Stimulated activated CD8-positive, alpha-beta memory T cell treated with anti-CD3 and anti-CD28 coated beads, Interleukin-4, amount 100 ng/mL, for 1 hour (primary cell): ENCODE measurements around the gene ANGPT4.

ENCODE experiments used
- DNase-seq, 2 donors: peaks; one replicate each; pipeline ENCODE4 v3.0.0-alpha.2; 2020; ENCODE audit warnings: low read depth in 2 of 2, low spot score in 1 of 2

ANGPT4 gene

DNA sequence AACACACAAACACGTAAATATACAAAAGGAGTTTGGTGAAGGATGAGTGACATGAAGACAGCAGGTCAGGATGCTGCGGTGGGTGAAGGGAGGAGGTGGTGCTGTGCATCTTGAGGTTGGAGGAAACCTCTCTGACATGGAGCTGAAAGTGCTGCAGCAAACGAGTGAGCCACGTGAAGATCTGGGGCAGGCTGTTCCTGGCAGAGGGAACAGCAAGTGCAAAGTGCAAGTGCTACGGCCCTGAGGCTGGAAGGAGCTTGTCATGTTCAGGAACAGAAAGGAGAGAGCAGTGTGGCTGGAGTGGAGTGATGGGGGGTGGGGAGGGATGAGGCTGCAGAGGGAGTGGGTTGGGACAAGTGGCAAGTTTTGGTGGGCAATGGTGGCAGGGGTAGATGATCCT is 24.8 kb upstream of the ANGPT4 start:
- DNase-seq = no peak

DNA sequence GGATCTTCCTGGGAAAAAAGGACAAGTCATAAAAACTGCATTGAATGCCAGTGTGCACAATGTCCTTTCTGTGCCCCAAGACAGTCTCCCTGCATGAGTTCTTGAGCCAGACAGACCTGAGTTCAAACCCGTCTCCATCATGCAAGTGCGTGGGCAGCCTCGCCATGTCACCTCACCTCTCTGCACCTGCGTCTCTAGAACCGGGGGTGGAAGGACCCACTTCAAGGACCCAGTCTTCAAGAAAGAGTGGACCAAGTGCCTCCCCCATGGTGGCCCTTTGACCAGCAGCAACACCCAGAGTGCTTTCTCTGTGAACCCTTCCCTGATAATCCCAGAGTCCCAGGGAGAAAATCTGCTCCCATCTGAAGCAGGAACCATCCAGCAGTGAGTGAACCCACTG is 23.5 kb upstream of the ANGPT4 start:
- DNase-seq = no peak

DNA sequence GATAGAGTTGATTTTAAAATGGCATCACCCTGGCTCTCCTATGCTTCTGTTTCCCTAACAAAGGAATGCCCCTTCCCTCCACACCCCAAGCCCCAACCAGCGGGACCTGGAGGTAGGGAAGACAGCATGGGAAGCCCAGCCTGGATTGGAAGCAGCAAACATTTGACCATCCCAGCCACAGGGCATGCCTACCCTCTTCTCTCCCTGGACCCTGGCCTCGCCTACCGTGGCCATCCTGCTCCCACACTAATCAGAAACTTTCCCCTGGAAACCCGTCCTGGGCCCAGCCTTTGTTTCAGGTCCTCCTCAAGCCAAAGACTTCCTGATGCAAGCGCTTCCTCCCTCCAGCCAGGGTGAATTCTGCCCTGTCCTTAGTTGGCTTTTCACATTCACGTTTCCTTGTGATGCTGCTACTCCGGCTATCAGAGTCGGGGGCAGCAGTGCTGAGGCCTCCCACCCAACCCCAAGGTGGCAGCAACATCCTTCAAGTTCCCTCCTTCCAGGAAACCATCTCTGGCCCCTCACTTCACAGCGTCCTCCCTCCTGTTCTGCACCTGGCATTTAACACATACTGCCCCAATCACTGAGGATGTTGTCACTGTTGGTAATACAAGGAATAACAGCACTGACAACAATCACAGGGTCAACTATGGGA is 18.2 kb upstream of the ANGPT4 start:
- no peak for DNase-seq

DNA sequence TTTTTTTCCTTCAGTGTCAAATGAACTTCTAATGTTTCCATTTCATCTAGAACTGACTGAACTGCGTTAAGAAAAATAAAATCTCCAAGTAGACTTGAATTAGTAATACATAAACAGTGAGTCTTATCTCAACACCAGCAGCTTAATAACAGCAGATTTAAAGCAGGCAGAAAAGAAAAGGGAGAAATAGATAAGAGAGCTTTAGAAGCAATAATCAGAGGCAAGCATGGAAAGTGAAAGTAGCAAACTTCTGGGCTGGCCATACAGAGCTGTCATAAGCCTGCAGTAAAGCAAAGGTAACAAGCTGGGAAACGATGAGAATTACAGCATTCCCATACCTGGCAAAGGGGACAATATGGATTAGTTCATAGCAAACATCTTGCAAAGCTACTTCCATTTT is 16.9 kb upstream of the ANGPT4 start:
- DNase-seq = no peak

DNA sequence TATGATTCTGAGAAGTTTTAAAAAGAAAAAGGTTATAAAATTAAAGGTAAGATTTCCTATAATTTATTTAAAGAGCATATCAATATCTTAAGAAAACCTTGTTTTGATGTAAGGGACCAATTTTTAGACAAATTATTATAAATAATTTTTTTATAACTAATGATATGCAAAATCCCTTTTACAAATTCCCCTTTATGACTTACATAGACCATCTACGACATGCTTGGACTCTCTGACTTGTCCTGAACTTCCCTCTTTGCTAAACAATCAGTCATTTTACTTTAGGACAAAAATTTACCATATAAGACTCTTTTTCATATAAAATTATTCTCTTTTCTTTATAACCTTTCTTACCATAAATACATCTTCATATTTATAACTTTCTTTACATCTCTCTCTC is 15.3 kb upstream of the ANGPT4 start:
- no peak for DNase-seq

DNA sequence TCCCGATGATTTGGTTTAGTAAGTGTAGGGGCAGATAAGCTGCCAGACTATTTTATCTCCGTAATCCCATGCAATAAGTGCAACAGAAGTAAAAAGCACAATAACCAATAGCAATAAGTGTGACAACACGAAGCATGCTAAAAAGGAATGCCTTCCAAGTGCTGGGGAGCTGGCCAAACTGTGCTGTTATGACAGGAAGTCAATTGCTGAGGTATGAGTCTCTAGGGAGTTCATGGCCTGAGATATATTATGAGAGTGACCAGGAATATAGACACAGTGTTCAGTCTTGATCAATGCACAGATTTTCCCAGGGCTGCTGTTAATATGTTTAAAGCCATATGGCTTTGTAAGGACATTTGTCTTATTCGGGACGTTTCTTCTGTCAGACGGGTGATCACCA is 10.5 kb upstream of the ANGPT4 start:
- no peak for DNase-seq

DNA sequence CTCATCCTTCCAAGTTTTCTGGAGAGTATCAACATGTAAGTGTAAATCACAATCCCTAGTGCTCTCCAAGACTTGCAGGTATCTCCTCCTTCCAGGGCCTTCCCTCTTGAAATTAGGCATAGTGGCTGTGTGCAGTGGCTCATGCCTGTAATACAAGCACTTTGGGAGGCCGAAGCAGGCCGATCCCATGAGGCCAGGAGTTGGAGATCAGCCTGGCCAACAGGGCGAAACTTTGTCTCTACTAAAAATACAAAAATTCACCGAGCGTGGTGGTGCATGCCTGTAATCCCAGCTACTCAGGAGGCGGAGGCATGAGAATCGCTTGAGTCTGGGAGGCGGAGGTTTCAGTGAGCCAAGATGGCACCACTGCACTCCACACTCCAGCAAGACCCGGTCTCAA is 9.4 kb upstream of the ANGPT4 start:
- DNase-seq = no peak

DNA sequence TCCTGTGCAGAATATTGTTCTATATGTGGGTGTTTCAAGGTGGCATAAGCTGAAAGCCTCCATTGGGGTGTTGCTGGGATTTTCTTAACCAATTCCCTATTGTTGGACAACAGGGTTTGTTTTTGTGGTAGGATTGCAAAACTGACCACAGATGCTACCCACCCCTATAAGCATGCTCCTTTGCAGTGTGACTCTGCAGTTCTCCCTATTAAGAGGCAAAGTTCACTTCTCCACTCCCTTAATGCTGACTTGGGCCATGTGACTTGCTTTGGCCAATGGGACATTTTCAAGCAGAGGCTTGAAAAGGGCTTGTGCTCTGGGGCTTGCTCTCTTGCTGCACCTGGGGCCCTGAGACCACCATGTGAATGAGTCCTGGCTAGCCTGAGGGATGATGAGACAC is 8.5 kb upstream of the ANGPT4 start:
- DNase-seq = no peak

DNA sequence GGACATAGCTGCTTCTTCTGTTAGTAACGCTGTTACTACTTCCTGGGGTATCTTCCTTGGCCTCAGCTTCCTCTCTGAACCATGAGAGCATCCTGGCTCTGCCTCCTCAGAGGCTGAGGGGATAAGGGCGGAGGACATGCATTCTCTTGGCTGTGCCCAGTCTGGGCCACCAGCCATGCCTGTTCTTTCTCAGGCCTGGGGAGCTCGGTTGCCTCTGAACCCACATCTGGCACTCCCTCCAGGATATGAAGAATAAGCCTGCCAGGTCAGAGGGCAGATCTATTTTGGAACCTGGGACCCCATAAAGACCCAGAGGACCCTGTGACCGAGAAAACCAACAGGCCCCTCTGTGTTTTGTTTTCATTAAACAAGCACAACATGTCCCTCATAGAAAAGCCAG is 6.6 kb upstream of the ANGPT4 start:
- no peak for DNase-seq

DNA sequence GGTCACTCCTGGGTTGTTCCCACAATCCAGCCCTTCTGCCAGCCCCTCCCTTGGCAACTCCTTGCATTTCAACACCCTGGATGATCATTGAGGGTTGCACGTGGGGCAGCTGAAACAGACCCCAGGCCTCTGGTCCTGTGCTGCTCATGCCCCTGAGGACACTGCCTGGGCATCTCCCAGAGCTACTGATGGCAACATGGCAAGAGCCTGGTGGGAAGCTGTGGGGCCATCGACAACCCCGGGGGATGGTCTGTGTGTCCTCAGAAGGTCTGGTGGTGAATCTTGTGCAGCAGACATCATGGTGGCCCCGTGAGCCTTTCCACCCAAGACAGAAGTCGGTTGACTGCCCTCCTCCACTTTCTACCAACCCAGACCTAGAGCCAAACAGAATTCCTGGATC is 4.9 kb upstream of the ANGPT4 start:
- DNase-seq = no peak

DNA sequence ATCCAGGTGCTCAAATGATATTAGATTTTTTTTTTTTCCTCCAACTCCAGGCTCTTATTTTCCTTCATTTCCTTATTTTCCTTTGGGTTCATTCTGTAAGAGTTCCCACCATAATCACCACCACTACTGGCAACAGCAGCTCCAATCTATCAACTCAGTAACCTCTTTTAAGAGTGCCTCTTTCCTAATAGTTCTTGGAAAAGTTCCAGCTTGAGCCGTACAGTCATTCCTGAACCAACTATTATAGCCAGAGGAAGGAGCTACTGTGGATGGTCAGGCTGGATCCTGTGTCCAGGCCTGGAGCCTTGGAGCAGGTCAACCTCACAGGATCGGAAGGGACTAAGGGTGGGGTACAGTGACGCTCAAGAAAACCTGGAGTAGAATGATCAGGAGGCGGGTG is 4.2 kb upstream of the ANGPT4 start:
- no peak for DNase-seq

DNA sequence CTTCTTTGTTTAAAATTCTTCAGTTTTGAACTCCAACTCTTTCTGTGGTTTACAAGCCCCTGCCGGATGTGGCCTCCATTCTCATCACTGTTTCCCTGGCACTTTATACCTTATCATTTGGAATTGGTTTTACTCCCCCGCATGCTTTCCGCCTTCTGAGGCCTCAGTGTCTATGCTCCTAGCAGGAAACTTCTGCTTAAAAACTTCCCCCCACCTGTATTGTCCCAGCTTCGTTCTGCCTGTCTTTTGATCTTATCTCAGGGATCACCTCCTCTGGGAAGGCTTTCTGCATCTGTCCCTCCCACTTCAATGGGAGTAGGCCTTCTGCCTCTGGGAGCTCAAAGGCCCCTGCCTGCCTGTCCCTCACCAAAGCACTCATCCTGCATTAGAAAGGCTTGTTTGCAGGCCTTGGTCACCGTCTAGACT is 3.4 kb upstream of the ANGPT4 start:
- DNase-seq = no peak

DNA sequence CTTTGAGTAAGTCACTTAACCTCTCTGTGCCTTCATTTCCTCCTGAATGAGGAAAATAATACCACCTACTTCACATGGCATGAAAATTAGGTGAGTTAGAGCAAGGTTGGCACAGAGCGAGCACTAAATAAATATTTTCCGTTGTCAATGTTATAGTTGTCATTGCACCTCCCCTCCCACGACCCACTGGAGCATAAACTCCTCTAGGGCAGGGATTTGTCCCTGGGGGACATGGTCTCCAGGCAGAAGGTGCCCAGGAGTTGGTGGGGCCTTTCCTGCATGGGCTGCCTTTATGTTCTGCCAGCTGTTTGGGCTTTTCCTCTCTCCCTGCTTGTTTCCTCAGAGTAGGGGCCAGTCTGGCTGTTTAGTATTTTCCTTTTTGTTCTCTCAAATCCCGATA is 1.3 kb upstream of the ANGPT4 start:
- DNase-seq = no peak

DNA sequence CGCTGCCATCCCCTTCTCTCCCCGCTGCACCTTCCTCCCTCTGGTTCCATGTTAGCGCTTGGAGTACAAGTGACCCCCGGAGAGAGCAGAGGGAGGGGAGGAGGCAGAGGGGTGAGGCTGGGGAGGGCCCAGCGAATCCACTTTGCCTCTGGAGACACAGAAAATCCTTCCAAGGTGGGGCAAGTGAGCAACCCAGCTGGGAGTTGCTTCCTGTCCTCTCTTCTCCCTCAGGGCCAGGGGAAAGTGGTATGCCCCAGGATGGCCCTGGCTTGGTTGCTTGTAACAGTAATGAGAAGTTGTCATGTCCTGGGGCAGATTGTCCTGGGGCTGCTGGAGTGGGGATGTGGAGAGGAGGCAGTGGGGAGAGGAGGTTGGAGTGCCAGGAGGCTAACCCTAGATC is 691 bp upstream of the ANGPT4 start:
- no peak for DNase-seq

DNA sequence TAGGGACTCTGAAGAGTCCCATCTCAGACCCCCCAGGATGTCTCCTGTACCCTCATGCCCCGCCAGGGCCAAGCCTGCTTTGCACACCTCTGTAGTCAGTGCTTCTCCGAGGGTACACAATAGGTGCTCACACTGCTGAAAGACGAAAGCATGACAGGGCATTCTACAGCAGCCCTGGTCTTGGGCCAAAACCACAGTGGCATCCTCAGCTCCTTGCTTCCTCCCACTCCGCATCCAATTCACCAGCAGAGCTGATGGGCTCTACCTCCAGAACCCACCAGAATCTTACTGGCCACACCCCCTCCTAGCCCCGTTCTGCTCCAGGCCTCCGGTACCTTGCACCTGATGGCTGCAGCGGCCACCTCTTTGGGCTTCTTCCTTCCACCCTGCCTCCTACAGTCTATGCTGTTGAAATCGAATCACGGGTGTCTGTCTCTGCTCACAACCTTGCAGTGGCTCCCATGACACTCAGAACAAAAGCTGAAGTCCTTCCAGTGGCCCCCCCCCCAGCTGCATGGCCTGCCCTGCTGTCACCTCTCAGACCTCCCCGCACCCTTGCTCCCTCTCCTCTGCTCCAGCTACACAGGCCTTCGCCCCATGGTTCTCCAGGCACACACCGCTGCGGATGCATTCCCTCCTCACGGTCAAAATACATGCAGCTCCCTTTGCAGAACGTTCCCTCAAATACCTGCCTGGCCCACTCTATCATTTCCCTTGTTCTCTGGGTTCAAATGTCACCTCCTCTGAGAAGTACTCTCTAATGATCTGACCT is 1.2 kb downstream of the ANGPT4 start:
- DNase-seq = no peak

DNA sequence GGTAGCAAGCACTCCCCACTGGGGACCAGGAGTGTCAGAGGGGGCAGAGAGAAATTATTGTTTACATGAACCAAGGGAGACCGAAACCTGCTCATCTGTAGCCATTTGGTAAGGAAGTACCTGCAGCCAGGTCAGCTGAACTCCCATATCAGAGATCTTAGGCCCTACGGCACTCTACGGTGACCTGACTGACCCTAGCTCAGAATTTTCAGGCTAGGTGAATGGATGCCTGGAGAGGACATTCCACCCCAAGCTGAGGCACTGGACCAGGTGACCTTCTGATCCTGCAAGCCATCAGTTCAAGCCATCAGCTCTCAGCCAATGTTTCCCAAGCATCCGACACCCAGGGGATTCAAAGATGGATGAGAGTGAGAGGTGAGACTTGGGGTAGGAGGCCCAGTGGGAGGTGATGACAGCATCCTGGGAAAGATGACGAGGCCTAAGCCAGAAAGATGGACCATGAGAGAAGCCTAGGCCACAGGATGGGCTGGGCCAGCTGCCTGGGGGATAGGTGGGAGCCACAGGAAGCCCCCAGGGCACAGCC is 2.8 kb downstream of the ANGPT4 start:
- no peak for DNase-seq

DNA sequence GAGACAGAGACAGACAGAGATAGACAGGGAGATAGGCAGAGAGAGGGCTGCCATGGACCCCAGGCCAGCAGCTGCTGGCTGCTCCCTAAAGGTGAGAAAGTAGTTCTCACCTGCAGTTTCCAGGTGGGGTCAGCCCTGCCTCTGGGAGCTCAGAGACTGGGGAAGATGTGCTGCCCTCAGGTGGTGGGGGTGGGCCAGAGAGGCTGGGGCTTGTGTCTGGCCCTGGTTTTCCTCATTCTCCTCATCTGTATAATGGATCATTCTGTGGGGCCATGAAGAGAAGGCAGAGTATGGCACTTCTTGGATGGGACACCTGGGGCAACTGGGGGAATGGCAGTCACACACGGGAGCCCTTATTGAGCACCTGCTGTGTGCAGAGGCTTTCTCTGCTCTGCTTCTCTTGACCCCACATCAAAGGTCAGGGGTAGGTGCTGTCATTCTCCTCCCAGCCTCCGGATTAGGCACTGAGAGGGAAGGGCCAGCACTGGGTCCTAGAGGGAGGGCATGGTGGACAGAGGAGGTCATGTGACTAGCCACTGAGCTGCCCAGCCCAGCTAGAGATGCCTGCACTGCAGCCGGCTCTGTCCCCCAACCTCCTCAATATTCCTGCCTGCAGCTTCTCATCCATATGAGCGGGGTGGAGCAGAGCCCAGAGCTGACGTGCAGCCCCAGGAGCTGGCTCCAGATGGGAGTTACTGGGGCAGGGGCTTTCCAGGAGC is 4.1 kb downstream of the ANGPT4 start:
- no peak for DNase-seq

DNA sequence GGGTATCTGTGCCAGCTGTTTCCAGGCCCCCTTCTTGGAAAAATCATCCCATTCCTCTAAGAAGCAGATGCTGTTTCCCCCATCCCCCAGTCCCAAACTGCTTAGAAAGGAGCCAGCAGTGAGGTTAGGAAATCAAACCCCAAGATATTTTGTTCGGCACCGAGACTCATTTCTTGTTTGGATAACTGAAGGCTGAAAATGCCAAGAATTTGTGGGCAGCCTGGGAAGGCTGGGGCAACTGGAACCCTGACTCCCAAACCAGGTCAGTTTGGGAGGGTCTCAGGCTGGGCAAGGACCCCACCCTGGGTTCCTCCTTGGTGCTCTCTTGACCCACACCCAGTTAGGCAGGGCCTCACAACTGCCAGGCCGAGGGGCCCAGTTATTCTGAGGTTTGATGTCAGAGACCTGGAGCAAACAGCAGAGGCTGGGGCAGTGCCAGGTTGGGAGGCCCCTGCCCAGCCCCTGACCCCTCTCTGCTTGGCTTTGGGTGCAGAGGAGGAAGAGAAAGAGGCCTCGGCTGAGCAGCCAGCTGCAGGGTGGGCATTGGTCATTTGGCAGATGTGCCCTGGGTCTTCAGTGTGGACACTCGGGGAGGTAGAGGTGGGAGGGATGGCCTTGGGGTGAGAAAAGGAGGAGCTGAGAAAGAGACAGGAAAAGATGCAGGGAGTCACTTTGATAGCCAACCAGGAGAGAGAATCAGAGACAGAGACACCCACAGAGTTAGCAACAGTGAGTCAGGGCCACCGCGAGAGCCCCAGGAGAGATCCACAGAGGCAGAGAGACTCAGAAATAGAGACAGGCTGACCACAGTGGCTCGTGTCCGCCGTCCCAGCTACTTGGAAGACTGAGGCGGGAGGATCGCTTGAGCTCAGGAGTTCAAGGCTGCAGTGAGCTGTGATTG is 5.0 kb downstream of the ANGPT4 start:
- no peak for DNase-seq

DNA sequence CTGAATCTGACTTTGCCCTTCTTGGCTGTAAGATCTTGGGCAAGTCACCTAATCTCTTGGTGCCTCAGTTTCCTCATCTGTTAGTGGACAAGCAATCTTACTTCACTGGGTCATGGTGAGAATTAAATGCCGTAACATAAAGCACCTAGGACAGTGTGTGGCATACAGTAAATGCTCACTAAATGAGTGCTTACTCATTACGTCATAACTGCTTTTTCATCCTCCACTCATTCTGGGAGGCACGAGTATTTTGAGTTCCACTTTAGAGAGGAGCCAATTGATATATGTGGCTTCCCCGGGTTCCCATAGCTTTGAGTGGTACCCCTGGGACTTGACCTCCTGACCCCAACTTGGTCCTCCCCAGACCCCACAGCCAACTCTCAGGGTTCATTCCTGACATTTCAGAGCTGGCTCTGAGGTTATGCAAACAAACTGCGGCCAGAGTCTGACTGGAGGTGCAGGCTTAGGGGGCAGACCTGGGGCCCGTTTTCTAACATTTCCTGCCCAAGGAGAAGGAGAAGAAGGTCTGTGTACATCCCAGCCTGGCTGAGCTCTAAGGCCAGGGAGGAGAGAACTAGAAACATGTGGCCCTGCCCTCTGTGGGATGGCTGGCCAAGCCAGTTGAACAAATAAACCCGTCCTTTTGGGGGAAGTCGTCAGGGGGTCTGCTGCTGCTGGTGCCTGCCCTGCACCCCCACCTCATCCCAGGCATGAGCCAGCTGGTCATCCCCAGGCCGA is 5.8 kb downstream of the ANGPT4 start:
- no peak for DNase-seq

DNA sequence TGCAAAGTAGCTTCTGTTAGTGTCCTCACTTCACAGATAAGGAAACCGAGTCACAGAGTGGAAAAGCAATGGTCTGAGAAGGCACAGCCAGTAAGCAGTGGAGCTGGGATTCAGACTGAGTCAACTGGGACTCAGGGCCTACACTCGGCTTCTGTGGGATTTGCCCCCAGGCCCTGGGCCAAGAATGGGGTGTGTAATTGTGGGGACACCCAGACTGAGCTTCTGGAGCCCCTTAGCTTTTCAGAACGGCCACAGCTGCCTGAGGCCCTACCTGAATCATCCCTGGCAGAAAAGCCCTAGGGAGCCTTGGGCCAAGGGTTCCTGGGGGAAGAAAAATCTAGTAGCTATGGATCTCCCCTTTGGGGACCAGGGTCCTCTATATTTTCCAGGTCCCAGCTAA is 6.5 kb downstream of the ANGPT4 start:
- no peak for DNase-seq
